NCI-H510A treated with DMSO at 0.1 percent for 48 hours (cell line): ENCODE results near the gene SLC25A30.
"Not testable (repeated sequence)": the region's sequence is repeated elsewhere in the genome, so short reads cannot be mapped to it uniquely, and the experiment has no call there.

Source experiments
- DNase-seq: peaks from one replicate; lab custom pipeline; 2025; lab: John Stamatoyannopoulos, UW

The SLC25A30 gene

GRCh38 chr13:45432737-45433380 is 14.7 kb upstream of the SLC25A30 start:
- DNase-seq: no peak

GRCh38 chr13:45426056-45426841 is 8.1 kb upstream of the SLC25A30 start:
- DNase-seq: not testable (repeated sequence)

GRCh38 chr13:45422731-45423292 is 4.6 kb upstream of the SLC25A30 start:
- no peak for DNase-seq

- DNase-seq: no peak
Measured at GRCh38 chr13:45419945-45420344, 1.8 kb upstream of the SLC25A30 start.

- DNase-seq: not testable (repeated sequence)
Measured at GRCh38 chr13:45419389-45419788, 1.2 kb upstream of the SLC25A30 start.

- no peak for DNase-seq
Measured at GRCh38 chr13:45416516-45417128, 1.6 kb downstream of the SLC25A30 start.

GRCh38 chr13:45415112-45415511 is 3.1 kb downstream of the SLC25A30 start:
- DNase-seq: no peak

GRCh38 chr13:45413826-45414307 is 4.3 kb downstream of the SLC25A30 start:
- DNase-seq: no peak

GRCh38 chr13:45412274-45413049 is 5.7 kb downstream of the SLC25A30 start:
- DNase-seq: no peak

GRCh38 chr13:45411631-45412030 is 6.5 kb downstream of the SLC25A30 start:
- DNase-seq: no peak

GRCh38 chr13:45411221-45411620 is 7.0 kb downstream of the SLC25A30 start:
- DNase-seq: no peak

- DNase-seq: no peak
Measured at GRCh38 chr13:45410466-45410865, 7.7 kb downstream of the SLC25A30 start.

GRCh38 chr13:45410001-45410400 is 8.2 kb downstream of the SLC25A30 start:
- no peak for DNase-seq

- no peak for DNase-seq
Measured at GRCh38 chr13:45406421-45406820, 11.8 kb downstream of the SLC25A30 start.

GRCh38 chr13:45403081-45403480 is 15.1 kb downstream of the SLC25A30 start:
- no peak for DNase-seq

GRCh38 chr13:45402641-45403040 is 15.5 kb downstream of the SLC25A30 start:
- no peak for DNase-seq

- DNase-seq: no peak
Measured at GRCh38 chr13:45401314-45401713, 16.9 kb downstream of the SLC25A30 start.

GRCh38 chr13:45398877-45399276 is 19.3 kb downstream of the SLC25A30 start:
- DNase-seq: no peak

- no peak for DNase-seq
Measured at GRCh38 chr13:45396533-45397095, 21.6 kb downstream of the SLC25A30 start.

GRCh38 chr13:45393941-45394570 is 24.1 kb downstream of the SLC25A30 start:
- no peak for DNase-seq

GRCh38 chr13:45392811-45393210 is 25.4 kb downstream of the SLC25A30 start:
- DNase-seq: no peak
